Osteocyte (in vitro differentiated cells): Measurements from ENCODE around the gene SH3GL3. TPM values are rescaled to one million over a fixed set of nuclear protein-coding genes. Genes with fewer than 3 reads are reported as not detected.

Experiments used
- DNase-seq: peaks from one replicate; pipeline ENCODE4 v3.0.0; 2021; ENCODE audit warnings: mixed read lengths; ENCODE audit not compliant: unreplicated experiment; ENCODE audit errors: extremely low spot score
- H3K27ac Mint-ChIP-seq: one replicate; pipeline ENCODE4 v1.8.0; 2021; ENCODE audit warnings: mild to moderate bottlenecking, mixed read lengths; ENCODE audit not compliant: unreplicated experiment
- H3K27me3 Mint-ChIP-seq: one replicate; pipeline ENCODE4 v1.8.0; 2021; ENCODE audit warnings: mixed read lengths; ENCODE audit not compliant: unreplicated experiment
- H3K36me3 Mint-ChIP-seq: one replicate; pipeline ENCODE4 v1.8.0; 2021; ENCODE audit warnings: mixed read lengths; ENCODE audit not compliant: unreplicated experiment
- H3K4me1 Mint-ChIP-seq: one replicate; pipeline ENCODE4 v1.8.0; 2021; ENCODE audit warnings: mixed read lengths; ENCODE audit not compliant: unreplicated experiment
- H3K4me3 Mint-ChIP-seq: one replicate; pipeline ENCODE4 v1.8.0; 2021; ENCODE audit warnings: mild to moderate bottlenecking, moderate library complexity, mixed read lengths; ENCODE audit not compliant: unreplicated experiment
- H3K9me3 Mint-ChIP-seq: one replicate; pipeline ENCODE4 v1.8.0; 2021; ENCODE audit warnings: mixed read lengths; ENCODE audit not compliant: unreplicated experiment
- CTCF ChIP-seq: fragments of 200-600 bp; sonication (generic); IDR thresholded peaks from 2 replicates; pipeline ENCODE4 v1.5.0; 2021; ENCODE audit warnings: antibody characterized with exemption, mild to moderate bottlenecking, moderate library complexity
- total RNA-seq: library from RNA; stranded (reverse); gene quantifications from 2 replicates; pipeline ENCODE4 v1.2.1, GENCODE V29; 2021

SH3GL3 gene
- total RNA-seq, 1 donor from 2014 or later: not detected

- no peak for TF ChIP-seq CTCF
- no peaks in the 10 kb centered on the region for H3K36me3 Mint-ChIP-seq
- DNase-seq: no peak
- no peaks in the 10 kb centered on the region for H3K4me1 Mint-ChIP-seq
- no peak overlapping the region for H3K4me3 Mint-ChIP-seq
- no peaks in the 10 kb centered on the region for H3K27me3 Mint-ChIP-seq
- peaks cover 8% of the 10 kb centered on the region for H3K9me3 Mint-ChIP-seq
- no peak overlapping the region for H3K27ac Mint-ChIP-seq
Measured at GRCh38 chr15:83616840-83617239, 169.7 kb downstream of the SH3GL3 start.

GRCh38 chr15:83626171-83626802, 179.1 kb downstream of the SH3GL3 start:
- TF ChIP-seq CTCF: no peak
- no peak overlapping the region for H3K27ac Mint-ChIP-seq
- H3K36me3 Mint-ChIP-seq: no peaks in the 10 kb centered on the region
- DNase-seq: no peak
- H3K9me3 Mint-ChIP-seq: peaks cover 4% of the 10 kb centered on the region
- no peak overlapping the region for H3K4me3 Mint-ChIP-seq
- H3K27me3 Mint-ChIP-seq: no peaks in the 10 kb centered on the region
- no peaks in the 10 kb centered on the region for H3K4me1 Mint-ChIP-seq

- H3K4me1 Mint-ChIP-seq: no peaks in the 10 kb centered on the region
- H3K9me3 Mint-ChIP-seq: no peaks in the 10 kb centered on the region
- H3K36me3 Mint-ChIP-seq: no peaks in the 10 kb centered on the region
- H3K4me3 Mint-ChIP-seq: no peak overlapping the region
- DNase-seq: no peak
- H3K27ac Mint-ChIP-seq: no peak overlapping the region
- no peak for TF ChIP-seq CTCF
- no peaks in the 10 kb centered on the region for H3K27me3 Mint-ChIP-seq
Measured at GRCh38 chr15:83631534-83631933, 184.4 kb downstream of the SH3GL3 start.

DNA sequence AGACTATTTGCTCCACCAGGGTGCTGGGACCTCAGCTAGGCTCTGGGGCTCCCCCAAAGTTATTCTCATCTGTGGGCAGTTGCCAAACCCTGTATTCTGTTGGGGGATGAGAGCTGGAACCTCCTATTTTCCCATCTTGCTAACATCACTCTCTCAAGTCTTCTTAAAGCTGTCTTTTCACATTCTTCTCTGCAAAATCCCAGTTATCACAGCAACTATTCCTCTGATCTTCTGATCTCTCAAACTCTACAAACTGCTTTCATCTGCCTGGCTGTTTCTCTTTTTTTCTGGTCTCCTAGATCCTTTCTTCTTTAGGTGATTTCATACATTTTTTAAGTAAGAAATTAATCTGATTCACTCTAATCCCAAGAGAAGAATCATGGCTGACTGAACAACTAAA, 196.1 kb downstream of the SH3GL3 start:
- no peaks in the 10 kb centered on the region for H3K27me3 Mint-ChIP-seq
- no peaks in the 10 kb centered on the region for H3K4me1 Mint-ChIP-seq
- H3K36me3 Mint-ChIP-seq: no peaks in the 10 kb centered on the region
- no peak for TF ChIP-seq CTCF
- no peak overlapping the region for H3K27ac Mint-ChIP-seq
- no peak overlapping the region for H3K4me3 Mint-ChIP-seq
- H3K9me3 Mint-ChIP-seq: peaks cover 33% of the 10 kb centered on the region
- no peak for DNase-seq

GRCh38 chr15:83644439-83644838, 197.3 kb downstream of the SH3GL3 start:
- no peak for TF ChIP-seq CTCF
- Mint-ChIP-seq H3K27me3 (no peaks in the 10 kb centered on the region), H3K4me1 (no peaks in the 10 kb centered on the region)

More at GRCh38 chr15:83644439-83644838, 197.3 kb downstream of the SH3GL3 start:
- Mint-ChIP-seq H3K4me3 (no peak overlapping the region), H3K27ac (no peak overlapping the region), H3K9me3 (peaks cover 29% of the 10 kb centered on the region), H3K36me3 (no peaks in the 10 kb centered on the region)
- DNase-seq: no peak
